Karpas-422 (cell line): Measurements from ENCODE around the gene DGKB. TPM values are rescaled to one million over a fixed set of nuclear protein-coding genes. Genes with fewer than 3 reads are reported as not detected.

Experiments used
- DNase-seq: peaks from one replicate; pipeline ENCODE4 v3.0.0-alpha.2; 2015
- H2AFZ ChIP-seq: fragments of 200-600 bp; sonication (generic); 2 replicates; pipeline ENCODE4 v1.6.1; 2014; ENCODE audit warnings: antibody characterized with exemption, low read length, mixed read lengths
- H3K27ac ChIP-seq: fragments of 200-600 bp; sonication (generic); 2 replicates; pipeline ENCODE4 v1.5.1; 2014; ENCODE audit warnings: mild to moderate bottlenecking, low read length, moderate library complexity
- H3K27me3 ChIP-seq: fragments of 200-600 bp; sonication (generic); 2 replicates; pipeline ENCODE4 v1.6.1; 2014; ENCODE audit warnings: low read length, mixed read lengths
- H3K36me3 ChIP-seq: fragments of 200-600 bp; sonication (generic); 2 replicates; pipeline ENCODE4 v1.6.1; 2014; ENCODE audit warnings: low read length, mixed read lengths; ENCODE audit not compliant: insufficient read depth
- H3K4me1 ChIP-seq: fragments of 200-600 bp; sonication (generic); 2 replicates; pipeline ENCODE4 v1.6.1; 2014; ENCODE audit warnings: mild to moderate bottlenecking, low read length, mixed read lengths
- H3K4me2 ChIP-seq: fragments of 200-600 bp; sonication (generic); 2 replicates; pipeline ENCODE4 v1.6.1; 2014; ENCODE audit warnings: low read length, low read depth, mild to moderate bottlenecking; ENCODE audit not compliant: poor library complexity, severe bottlenecking
- H3K4me3 ChIP-seq: fragments of 200-600 bp; sonication (generic); 2 replicates; pipeline ENCODE4 v1.5.1; 2014; ENCODE audit warnings: mild to moderate bottlenecking, antibody characterized with exemption, low read length, mixed read lengths
- H3K79me2 ChIP-seq: fragments of 200-600 bp; sonication (generic); 2 replicates; pipeline ENCODE4 v1.6.1; 2014; ENCODE audit warnings: mild to moderate bottlenecking, low read length, mixed read lengths
- H3K9ac ChIP-seq: fragments of 200-600 bp; sonication (generic); 2 replicates; pipeline ENCODE4 v1.6.0; 2014; ENCODE audit warnings: low read length
- H3K9me2 ChIP-seq: fragments of 200-600 bp; sonication (generic), shearing (Covaris generic); replicated peaks from 2 replicates; pipeline ENCODE4 v1.6.0; 2014; ENCODE audit warnings: mild to moderate bottlenecking, low read length, moderate library complexity; ENCODE audit not compliant: insufficient read depth
- H3K9me3 ChIP-seq: fragments of 300-700, 200-600 bp; sonication (generic); 2 replicates; pipeline ENCODE4 v1.6.1; 2014; ENCODE audit warnings: low read length, mixed read lengths
- H4K20me1 ChIP-seq: fragments of 200-600 bp; sonication (generic); 2 replicates; pipeline ENCODE4 v1.6.1; 2014; ENCODE audit warnings: mild to moderate bottlenecking, antibody characterized with exemption, low read length, low read depth; ENCODE audit not compliant: insufficient read depth
- total RNA-seq: library from RNA; depleted of rRNA; stranded (reverse); fragments of >200 nt; shearing (Covaris generic); gene quantifications from 2 replicates; pipeline ENCODE4 v1.2.3, GENCODE V29; 2014; ENCODE audit warnings: low replicate concordance

DGKB gene
- total RNA-seq, 1 experiment from 2014 or later = not detected

GRCh38 chr7:14542624-14543023 is 359.9 kb downstream of the DGKB start:
- Histone ChIP-seq H3K36me3 (no peaks in the 10 kb centered on the region), H3K9me2 (no peaks in the 10 kb centered on the region), H3K9ac (no peak overlapping the region), H3K4me2 (no peak overlapping the region), H3K9me3 (no peaks in the 10 kb centered on the region; the same call in 1 of the 2 replicates), H3K79me2 (no peaks in the 10 kb centered on the region), H2AFZ (no peak overlapping the region), H3K4me1 (no peaks in the 10 kb centered on the region), H3K4me3 (no peak overlapping the region), H3K27ac (no peak overlapping the region), H4K20me1 (no peaks in the 10 kb centered on the region), H3K27me3 (no peaks in the 10 kb centered on the region)
- DNase-seq = no peak

- Histone ChIP-seq H3K36me3 (no peaks in the 10 kb centered on the region), H4K20me1 (no peaks in the 10 kb centered on the region), H2AFZ (no peak overlapping the region), H3K4me1 (no peaks in the 10 kb centered on the region), H3K9me3 (no peaks in the 10 kb centered on the region), H3K79me2 (no peaks in the 10 kb centered on the region), H3K27me3 (no peaks in the 10 kb centered on the region), H3K9ac (no peak overlapping the region), H3K4me2 (no peak overlapping the region), H3K9me2 (no peaks in the 10 kb centered on the region), H3K4me3 (no peak overlapping the region), H3K27ac (no peak overlapping the region)
- DNase-seq = no peak
Observed at GRCh38 chr7:14521183-14521582, 381.4 kb downstream of the DGKB start.

- no peak overlapping the region for H3K4me3 ChIP-seq
- H3K4me2 ChIP-seq = no peak overlapping the region
- no peaks in the 10 kb centered on the region for H4K20me1 ChIP-seq
- H3K4me1 ChIP-seq = no peaks in the 10 kb centered on the region
- no peaks in the 10 kb centered on the region for H3K79me2 ChIP-seq
- no peaks in the 10 kb centered on the region for H3K9me3 ChIP-seq
- no peak overlapping the region for H3K9ac ChIP-seq
- H2AFZ ChIP-seq = no peak overlapping the region
- no peak overlapping the region for H3K27ac ChIP-seq
- DNase-seq = no peak
- no peaks in the 10 kb centered on the region for H3K9me2 ChIP-seq
- H3K27me3 ChIP-seq = no peaks in the 10 kb centered on the region
- H3K36me3 ChIP-seq = no peaks in the 10 kb centered on the region
Observed at GRCh38 chr7:14510268-14510667, 392.3 kb downstream of the DGKB start.

GRCh38 chr7:14507617-14508016 is 394.9 kb downstream of the DGKB start:
- H3K4me1 ChIP-seq = no peaks in the 10 kb centered on the region
- H3K9me2 ChIP-seq = no peaks in the 10 kb centered on the region
- no peak overlapping the region for H3K27ac ChIP-seq
- H3K4me3 ChIP-seq = no peak overlapping the region
- H3K36me3 ChIP-seq = no peaks in the 10 kb centered on the region
- H2AFZ ChIP-seq = no peak overlapping the region
- no peak overlapping the region for H3K4me2 ChIP-seq
- no peak for DNase-seq
- no peaks in the 10 kb centered on the region for H3K79me2 ChIP-seq
- no peaks in the 10 kb centered on the region for H3K9me3 ChIP-seq
- no peaks in the 10 kb centered on the region for H3K27me3 ChIP-seq
- H4K20me1 ChIP-seq = no peaks in the 10 kb centered on the region
- no peak overlapping the region for H3K9ac ChIP-seq

- Histone ChIP-seq H3K9ac (no peak overlapping the region), H4K20me1 (no peaks in the 10 kb centered on the region), H3K9me2 (no peaks in the 10 kb centered on the region), H2AFZ (no peak overlapping the region), H3K4me2 (no peak overlapping the region), H3K9me3 (no peaks in the 10 kb centered on the region), H3K4me3 (no peak overlapping the region), H3K27ac (no peak overlapping the region), H3K79me2 (no peaks in the 10 kb centered on the region), H3K27me3 (no peaks in the 10 kb centered on the region), H3K4me1 (no peaks in the 10 kb centered on the region), H3K36me3 (no peaks in the 10 kb centered on the region)
- DNase-seq = no peak
Observed at GRCh38 chr7:14505906-14506305, 396.6 kb downstream of the DGKB start.

GRCh38 chr7:14504134-14504533 is 398.4 kb downstream of the DGKB start:
- Histone ChIP-seq H3K4me3 (no peak overlapping the region), H3K36me3 (no peaks in the 10 kb centered on the region), H3K4me1 (no peaks in the 10 kb centered on the region), H2AFZ (no peak overlapping the region), H3K27me3 (no peaks in the 10 kb centered on the region), H3K9ac (no peak overlapping the region), H3K9me3 (no peaks in the 10 kb centered on the region), H3K79me2 (no peaks in the 10 kb centered on the region), H4K20me1 (no peaks in the 10 kb centered on the region), H3K27ac (no peak overlapping the region), H3K4me2 (no peak overlapping the region), H3K9me2 (no peaks in the 10 kb centered on the region)
- DNase-seq = no peak

GRCh38 chr7:14503623-14504022 is 398.9 kb downstream of the DGKB start:
- Histone ChIP-seq H3K4me1 (no peaks in the 10 kb centered on the region), H2AFZ (no peak overlapping the region), H3K27ac (no peak overlapping the region), H3K36me3 (no peaks in the 10 kb centered on the region), H3K4me3 (no peak overlapping the region), H3K9me3 (no peaks in the 10 kb centered on the region), H3K4me2 (no peak overlapping the region), H3K79me2 (no peaks in the 10 kb centered on the region), H3K9me2 (no peaks in the 10 kb centered on the region), H3K9ac (no peak overlapping the region), H4K20me1 (no peaks in the 10 kb centered on the region), H3K27me3 (no peaks in the 10 kb centered on the region)
- no peak for DNase-seq

- no peaks in the 10 kb centered on the region for H3K9me2 ChIP-seq
- no peaks in the 10 kb centered on the region for H3K27me3 ChIP-seq
- no peaks in the 10 kb centered on the region for H3K79me2 ChIP-seq
- DNase-seq = no peak
- no peak overlapping the region for H2AFZ ChIP-seq
- no peak overlapping the region for H3K27ac ChIP-seq
- no peak overlapping the region for H3K9ac ChIP-seq
- no peak overlapping the region for H3K4me3 ChIP-seq
- no peaks in the 10 kb centered on the region for H4K20me1 ChIP-seq
- H3K36me3 ChIP-seq = no peaks in the 10 kb centered on the region
- no peak overlapping the region for H3K4me2 ChIP-seq
- no peaks in the 10 kb centered on the region for H3K9me3 ChIP-seq
- no peaks in the 10 kb centered on the region for H3K4me1 ChIP-seq
Observed at GRCh38 chr7:14501436-14501835, 401.1 kb downstream of the DGKB start.

GRCh38 chr7:14497390-14497789 is 405.2 kb downstream of the DGKB start:
- H3K27me3 ChIP-seq = no peaks in the 10 kb centered on the region
- H3K36me3 ChIP-seq = no peaks in the 10 kb centered on the region
- no peak overlapping the region for H2AFZ ChIP-seq
- H3K9me3 ChIP-seq = no peaks in the 10 kb centered on the region
- no peak overlapping the region for H3K4me3 ChIP-seq
- no peak overlapping the region for H3K27ac ChIP-seq
- DNase-seq = no peak
- H3K79me2 ChIP-seq = no peaks in the 10 kb centered on the region
- H4K20me1 ChIP-seq = no peaks in the 10 kb centered on the region
- no peaks in the 10 kb centered on the region for H3K4me1 ChIP-seq
- H3K4me2 ChIP-seq = no peak overlapping the region
- no peak overlapping the region for H3K9ac ChIP-seq
- H3K9me2 ChIP-seq = no peaks in the 10 kb centered on the region
